Smooth muscle cell (in vitro differentiated cells): ENCODE results near the gene OLA1. TPM values are rescaled to one million over a fixed set of nuclear protein-coding genes. Genes with fewer than 3 reads are reported as not detected.

Experiments used
- DNase-seq: peaks from one replicate; lab custom pipeline; 2025; ENCODE audit not compliant: unreplicated experiment; lab: John Stamatoyannopoulos, UW
- H2AFZ ChIP-seq: fragments of 200-600 bp; sonication (generic); 2 replicates; pipeline ENCODE4 v1.6.0; 2016; ENCODE audit warnings: antibody characterized with exemption, low read depth, mild to moderate bottlenecking
- H3F3A ChIP-seq: fragments of 200-600 bp; sonication (generic); 2 replicates; pipeline ENCODE4 v1.6.0; 2017; ENCODE audit warnings: antibody characterized with exemption, low read depth
- H3K27ac ChIP-seq: fragments of 200-600 bp; sonication (generic); 2 replicates; pipeline ENCODE4 v1.5.1; 2016; ENCODE audit warnings: low read depth, mild to moderate bottlenecking
- H3K27me3 ChIP-seq: fragments of 200-600 bp; sonication (generic); 2 replicates; pipeline ENCODE4 v1.6.1; 2016; ENCODE audit warnings: low read depth, mild to moderate bottlenecking
- H3K36me3 ChIP-seq: fragments of 200-600 bp; sonication (generic); 2 replicates; pipeline ENCODE4 v1.5.1; 2016; ENCODE audit warnings: low read depth
- H3K4me1 ChIP-seq: fragments of 200-600 bp; sonication (generic); 2 replicates; pipeline ENCODE4 v1.5.1; 2016; ENCODE audit warnings: low read depth
- H3K4me2 ChIP-seq: fragments of 200-600 bp; sonication (generic); 2 replicates; pipeline ENCODE4 v1.6.0; 2016; ENCODE audit warnings: mild to moderate bottlenecking
- H3K4me3 ChIP-seq: fragments of 200-600 bp; sonication (generic); 2 replicates; pipeline ENCODE4 v1.5.1; 2016; ENCODE audit warnings: mild to moderate bottlenecking
- H3K79me2 ChIP-seq: fragments of 200-600 bp; sonication (generic); 2 replicates; pipeline ENCODE4 v1.6.0; 2016; ENCODE audit warnings: low read depth, mild to moderate bottlenecking
- H3K9ac ChIP-seq: fragments of 200-600 bp; sonication (generic); 2 replicates; pipeline ENCODE4 v1.6.0; 2016; ENCODE audit warnings: low read depth
- H3K9me3 ChIP-seq: fragments of 200-600 bp; sonication (generic); replicated peaks from 2 replicates; pipeline ENCODE4 v1.5.1; 2016; ENCODE audit warnings: low read depth
- H4K20me1 ChIP-seq: fragments of 200-600 bp; sonication (generic); 2 replicates; pipeline ENCODE4 v1.6.0; 2016; ENCODE audit warnings: low read depth
- CTCF ChIP-seq: fragments of 200-600 bp; sonication (generic); IDR thresholded peaks from 2 replicates; pipeline ENCODE4 v1.5.1; 2017; ENCODE audit warnings: borderline replicate concordance, mild to moderate bottlenecking, antibody characterized with exemption; ENCODE audit not compliant: insufficient read depth, poor library complexity, severe bottlenecking
- WGBS: methylation state at CpG from one replicate; pipeline ENCODE4 v1.1.7; 2016; ENCODE audit warnings: low lambda C conversion rate; 5-methylcytosine and 5-hydroxymethylcytosine counted together
- polyA plus RNA-seq: library from polyadenylated mRNA; unstranded; fragments of >200 nt; fragmentation: Nextera tagmentation; extraction: Ambion mirVana; gene quantifications from 2 replicates; pipeline ENCODE4 v1.2.1, GENCODE V29; 2016
- total RNA-seq: library from RNA; depleted of rRNA; stranded (reverse); fragments of >200 nt; gene quantifications from 2 replicates; pipeline ENCODE4 v1.2.3, GENCODE V29; 2014

The OLA1 gene
- total and polyA plus RNA-seq, 2 experiments from 2014 or later = 59.6 to 76.0 TPM

- no peaks in the 10 kb centered on the region for H3F3A ChIP-seq
- no peak overlapping the region for H3K4me3 ChIP-seq
- no peaks in the 10 kb centered on the region for H3K27me3 ChIP-seq
- no peaks in the 10 kb centered on the region for H3K4me1 ChIP-seq
- peaks cover 16% of the 10 kb centered on the region for H3K79me2 ChIP-seq
- H3K27ac ChIP-seq = no peak overlapping the region
- H3K9me3 ChIP-seq = no peaks in the 10 kb centered on the region
- H3K36me3 ChIP-seq = no peaks in the 10 kb centered on the region
- no peak overlapping the region for H3K9ac ChIP-seq
- no peak overlapping the region for H2AFZ ChIP-seq
- H3K4me2 ChIP-seq = no peak overlapping the region
- DNase-seq = no peak
- WGBS = 61% methylated on average over 4 of the region's 4 CpGs
- TF ChIP-seq CTCF = no peak
- H4K20me1 ChIP-seq = peaks cover 23% of the 10 kb centered on the region
Measured at GRCh38 chr2:174208026-174208425, 40.3 kb downstream of the OLA1 start.

- Histone ChIP-seq H3K27ac (no peak overlapping the region), H3K9ac (no peak overlapping the region), H3K36me3 (no peaks in the 10 kb centered on the region), H3K79me2 (peaks cover 21% of the 10 kb centered on the region), H3F3A (no peaks in the 10 kb centered on the region), H3K4me1 (no peaks in the 10 kb centered on the region), H3K27me3 (no peaks in the 10 kb centered on the region), H3K4me2 (no peak overlapping the region), H2AFZ (no peak overlapping the region), H4K20me1 (peaks cover 18% of the 10 kb centered on the region), H3K9me3 (no peaks in the 10 kb centered on the region), H3K4me3 (no peak overlapping the region)
- no peak for DNase-seq
- 100% methylated on average over 2 of the region's 2 CpGs for WGBS
- TF ChIP-seq CTCF = no peak
Measured at GRCh38 chr2:174205562-174205961, 42.8 kb downstream of the OLA1 start.

- Histone ChIP-seq H3K9ac (no peak overlapping the region), H2AFZ (no peak overlapping the region), H3K79me2 (peaks cover 24% of the 10 kb centered on the region), H3F3A (no peaks in the 10 kb centered on the region), H3K4me1 (no peaks in the 10 kb centered on the region), H3K9me3 (no peaks in the 10 kb centered on the region), H4K20me1 (peaks cover 6% of the 10 kb centered on the region), H3K36me3 (no peaks in the 10 kb centered on the region), H3K4me3 (no peak overlapping the region), H3K27ac (no peak overlapping the region), H3K27me3 (no peaks in the 10 kb centered on the region), H3K4me2 (no peak overlapping the region)
- no peak for DNase-seq
- WGBS = 98% methylated on average over 4 of the region's 4 CpGs
- TF ChIP-seq CTCF = no peak
Measured at GRCh38 chr2:174202188-174202587, 46.1 kb downstream of the OLA1 start.

- no peak overlapping the region for H3K27ac ChIP-seq
- no peaks in the 10 kb centered on the region for H3K9me3 ChIP-seq
- TF ChIP-seq CTCF = no peak
- peaks cover 22% of the 10 kb centered on the region for H3K79me2 ChIP-seq
- no peaks in the 10 kb centered on the region for H3F3A ChIP-seq
- no peaks in the 10 kb centered on the region for H3K27me3 ChIP-seq
- H2AFZ ChIP-seq = no peak overlapping the region
- no peak overlapping the region for H3K4me3 ChIP-seq
- H3K4me1 ChIP-seq = no peaks in the 10 kb centered on the region
- no peak overlapping the region for H3K4me2 ChIP-seq
- DNase-seq = no peak
- WGBS = 41% methylated on average over 2 of the region's 2 CpGs
- H3K9ac ChIP-seq = no peak overlapping the region
- no peaks in the 10 kb centered on the region for H3K36me3 ChIP-seq
- H4K20me1 ChIP-seq = no peaks in the 10 kb centered on the region
Measured at GRCh38 chr2:174198846-174199564, 49.3 kb downstream of the OLA1 start.
